ENCODE measurements around the gene ZNHIT6.

DNA sequence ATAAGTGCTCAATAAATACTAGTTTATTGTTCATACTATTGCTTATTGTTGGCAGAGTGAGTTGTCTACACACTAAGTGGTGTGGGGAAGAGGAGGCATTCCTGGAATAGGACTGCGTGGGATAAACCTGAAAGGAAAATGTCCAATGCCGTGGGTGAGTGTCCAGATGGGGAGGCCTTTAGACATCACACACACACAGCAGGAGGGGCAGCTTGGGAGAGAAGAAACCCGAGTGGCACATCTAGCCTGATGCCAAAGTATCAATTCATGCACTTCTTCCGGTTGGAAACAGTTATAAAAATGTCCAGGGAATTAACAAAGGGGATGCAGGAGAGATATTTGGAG lies 100.3 kb downstream of the ZNHIT6 start:
- TF ChIP-seq, protein P1, sequence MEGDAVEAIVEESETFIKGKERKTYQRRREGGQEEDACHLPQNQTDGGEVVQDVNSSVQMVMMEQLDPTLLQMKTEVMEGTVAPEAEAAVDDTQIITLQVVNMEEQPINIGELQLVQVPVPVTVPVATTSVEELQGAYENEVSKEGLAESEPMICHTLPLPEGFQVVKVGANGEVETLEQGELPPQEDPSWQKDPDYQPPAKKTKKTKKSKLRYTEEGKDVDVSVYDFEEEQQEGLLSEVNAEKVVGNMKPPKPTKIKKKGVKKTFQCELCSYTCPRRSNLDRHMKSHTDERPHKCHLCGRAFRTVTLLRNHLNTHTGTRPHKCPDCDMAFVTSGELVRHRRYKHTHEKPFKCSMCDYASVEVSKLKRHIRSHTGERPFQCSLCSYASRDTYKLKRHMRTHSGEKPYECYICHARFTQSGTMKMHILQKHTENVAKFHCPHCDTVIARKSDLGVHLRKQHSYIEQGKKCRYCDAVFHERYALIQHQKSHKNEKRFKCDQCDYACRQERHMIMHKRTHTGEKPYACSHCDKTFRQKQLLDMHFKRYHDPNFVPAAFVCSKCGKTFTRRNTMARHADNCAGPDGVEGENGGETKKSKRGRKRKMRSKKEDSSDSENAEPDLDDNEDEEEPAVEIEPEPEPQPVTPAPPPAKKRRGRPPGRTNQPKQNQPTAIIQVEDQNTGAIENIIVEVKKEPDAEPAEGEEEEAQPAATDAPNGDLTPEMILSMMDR (IDR thresholded peaks at IDR 0.05; ENCODE audit: low read length): no peak
- no peak for TF ChIP-seq EZH2 (IDR thresholded peaks at IDR 0.05; ENCODE audit: borderline replicate concordance, low read length)

All from OCI-LY1 (cell line).